Uterus (tissue), 2 donors: ENCODE data around the gene TNS1.

Experiments
- CTCF ChIP-seq, 4 experiments: fragments of 200-600 bp in 2 of 4; fragments of 450-650 bp in 2 of 4; sonication (generic) in 2 of 4; IDR thresholded peaks; one replicate each; pipeline ENCODE4 v1.5.1; 2016 to 2019; ENCODE audit warnings: antibody characterized with exemption in 4 of 4, mild to moderate bottlenecking in 2 of 4, moderate library complexity in 1 of 4
- POLR2A ChIP-seq, 2 donors: fragments of 450-650 bp; IDR thresholded peaks; one replicate each; pipeline ENCODE4 v1.6.1; 2016; ENCODE audit warnings: antibody characterized with exemption in 2 of 2, mild to moderate bottlenecking in 1 of 2, moderate library complexity in 1 of 2

DNA sequence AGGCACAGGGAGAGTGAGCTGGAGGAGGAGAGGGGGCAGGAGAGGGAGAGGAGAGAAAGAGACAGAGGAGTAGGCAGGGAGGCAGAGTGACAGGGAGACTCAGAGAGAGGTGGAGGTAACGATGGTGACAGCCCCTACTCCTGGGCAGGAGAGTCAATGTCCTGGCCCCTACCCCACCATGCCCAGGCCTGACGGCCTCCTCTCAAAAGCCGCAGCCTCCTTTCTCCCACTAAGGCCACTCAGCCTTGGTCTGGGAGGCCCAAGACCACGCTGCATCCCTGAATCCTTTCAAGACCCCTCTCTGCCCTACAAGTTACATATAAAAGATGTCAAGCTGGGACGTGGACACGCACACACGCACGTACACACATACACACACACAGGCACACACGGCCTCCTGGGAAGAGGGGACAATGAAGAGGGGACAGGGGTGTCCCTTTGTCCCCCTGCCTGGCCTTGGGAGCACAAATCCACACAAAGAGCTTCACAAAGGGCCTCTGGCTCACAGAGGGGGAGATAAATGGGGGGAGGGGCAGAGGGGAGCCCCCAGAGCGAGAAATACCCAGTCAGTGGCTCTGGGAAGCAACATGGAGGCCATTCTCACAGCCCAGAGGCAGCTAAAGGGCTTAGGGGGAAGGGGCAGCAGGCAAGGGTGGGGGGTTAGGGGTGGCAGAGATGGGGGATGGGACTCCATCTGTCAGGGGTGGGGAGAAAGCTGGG is 19.5 kb upstream of the TNS1 start:
- TF ChIP-seq CTCF (IDR thresholded peaks at IDR 0.05) (no peak), POLR2A (IDR thresholded peaks at IDR 0.05) (no peak)
